ENCODE results near the gene SLC9A5. TPM values are rescaled to one million over a fixed set of nuclear protein-coding genes. Genes with fewer than 3 reads are reported as not detected.

Gene SLC9A5
- total RNA-seq, 1 donor from 2014 or later, result 4.4 TPM

- Mint-ChIP-seq H3K27me3 (peaks cover 5% of the 10 kb centered on the region), H3K9me3 (no peaks in the 10 kb centered on the region), H3K4me3 (no peak overlapping the region), H3K36me3 (no peaks in the 10 kb centered on the region), H3K4me1 (ENCODE audit: unreplicated experiment) (no peaks in the 10 kb centered on the region), H3K27ac (no peak overlapping the region)
- TF ChIP-seq, protein P1, sequence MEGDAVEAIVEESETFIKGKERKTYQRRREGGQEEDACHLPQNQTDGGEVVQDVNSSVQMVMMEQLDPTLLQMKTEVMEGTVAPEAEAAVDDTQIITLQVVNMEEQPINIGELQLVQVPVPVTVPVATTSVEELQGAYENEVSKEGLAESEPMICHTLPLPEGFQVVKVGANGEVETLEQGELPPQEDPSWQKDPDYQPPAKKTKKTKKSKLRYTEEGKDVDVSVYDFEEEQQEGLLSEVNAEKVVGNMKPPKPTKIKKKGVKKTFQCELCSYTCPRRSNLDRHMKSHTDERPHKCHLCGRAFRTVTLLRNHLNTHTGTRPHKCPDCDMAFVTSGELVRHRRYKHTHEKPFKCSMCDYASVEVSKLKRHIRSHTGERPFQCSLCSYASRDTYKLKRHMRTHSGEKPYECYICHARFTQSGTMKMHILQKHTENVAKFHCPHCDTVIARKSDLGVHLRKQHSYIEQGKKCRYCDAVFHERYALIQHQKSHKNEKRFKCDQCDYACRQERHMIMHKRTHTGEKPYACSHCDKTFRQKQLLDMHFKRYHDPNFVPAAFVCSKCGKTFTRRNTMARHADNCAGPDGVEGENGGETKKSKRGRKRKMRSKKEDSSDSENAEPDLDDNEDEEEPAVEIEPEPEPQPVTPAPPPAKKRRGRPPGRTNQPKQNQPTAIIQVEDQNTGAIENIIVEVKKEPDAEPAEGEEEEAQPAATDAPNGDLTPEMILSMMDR (conservative IDR thresholded peaks at IDR 0.05), result no peak
- DNase-seq (ENCODE audit: extremely low spot score, unreplicated experiment), result no peak
These were observed 35.2 kb downstream of the SLC9A5 start for GRCh38 chr16:67283826-67284555.

DNA sequence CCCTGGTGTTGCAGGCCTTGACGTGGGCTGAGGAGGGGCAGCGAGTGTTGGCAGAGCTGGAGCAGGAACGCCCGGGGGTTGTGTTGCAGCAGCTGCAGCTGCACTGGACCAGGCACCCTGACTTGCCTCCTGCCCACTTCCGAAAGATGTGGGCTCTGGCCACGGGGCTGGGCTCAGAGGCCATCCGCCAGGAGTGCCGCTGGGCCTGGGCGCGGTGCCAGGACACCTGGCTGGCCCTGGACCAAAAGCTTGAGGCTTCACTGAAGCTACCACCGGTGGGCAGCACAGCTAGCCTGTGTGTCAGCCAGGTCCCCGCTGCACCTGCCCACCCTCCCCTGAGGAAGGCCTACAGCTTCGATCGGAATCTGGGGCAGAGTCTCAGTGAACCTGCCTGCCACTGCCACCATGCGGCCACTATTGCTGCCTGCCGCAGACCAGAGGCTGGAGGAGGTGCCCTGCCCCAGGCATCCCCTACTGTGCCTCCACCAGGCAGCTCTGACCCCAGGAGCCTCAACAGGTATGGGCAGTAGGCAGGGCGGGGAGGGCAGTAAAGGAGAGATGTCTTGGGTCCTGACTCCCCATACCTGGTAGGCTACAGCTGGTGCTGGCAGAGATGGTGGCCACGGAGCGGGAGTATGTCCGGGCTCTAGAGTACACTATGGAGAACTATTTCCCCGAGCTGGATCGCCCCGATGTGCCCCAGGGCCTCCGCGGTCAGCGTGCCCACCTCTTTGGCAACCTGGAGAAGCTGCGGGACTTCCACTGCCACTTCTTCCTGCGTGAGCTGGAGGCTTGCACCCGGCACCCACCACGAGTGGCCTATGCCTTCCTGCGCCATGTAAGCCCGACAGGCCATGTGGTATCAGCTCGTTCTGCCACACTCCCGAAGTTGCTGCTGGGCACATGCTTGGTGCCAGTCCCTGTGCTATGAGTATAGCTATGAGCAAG is 36.2 kb downstream of the SLC9A5 start:
- no peak overlapping the region for H3K4me3 Mint-ChIP-seq
- H3K4me1 Mint-ChIP-seq (ENCODE audit: unreplicated experiment), result no peaks in the 10 kb centered on the region
- DNase-seq (ENCODE audit: extremely low spot score, unreplicated experiment), result no peak
- no peak overlapping the region for H3K27ac Mint-ChIP-seq
- TF ChIP-seq, protein P1 (conservative IDR thresholded peaks at IDR 0.05), result peak; percentile 66
- no peaks in the 10 kb centered on the region for H3K36me3 Mint-ChIP-seq
- no peaks in the 10 kb centered on the region for H3K9me3 Mint-ChIP-seq
- peaks cover 5% of the 10 kb centered on the region for H3K27me3 Mint-ChIP-seq

DNA sequence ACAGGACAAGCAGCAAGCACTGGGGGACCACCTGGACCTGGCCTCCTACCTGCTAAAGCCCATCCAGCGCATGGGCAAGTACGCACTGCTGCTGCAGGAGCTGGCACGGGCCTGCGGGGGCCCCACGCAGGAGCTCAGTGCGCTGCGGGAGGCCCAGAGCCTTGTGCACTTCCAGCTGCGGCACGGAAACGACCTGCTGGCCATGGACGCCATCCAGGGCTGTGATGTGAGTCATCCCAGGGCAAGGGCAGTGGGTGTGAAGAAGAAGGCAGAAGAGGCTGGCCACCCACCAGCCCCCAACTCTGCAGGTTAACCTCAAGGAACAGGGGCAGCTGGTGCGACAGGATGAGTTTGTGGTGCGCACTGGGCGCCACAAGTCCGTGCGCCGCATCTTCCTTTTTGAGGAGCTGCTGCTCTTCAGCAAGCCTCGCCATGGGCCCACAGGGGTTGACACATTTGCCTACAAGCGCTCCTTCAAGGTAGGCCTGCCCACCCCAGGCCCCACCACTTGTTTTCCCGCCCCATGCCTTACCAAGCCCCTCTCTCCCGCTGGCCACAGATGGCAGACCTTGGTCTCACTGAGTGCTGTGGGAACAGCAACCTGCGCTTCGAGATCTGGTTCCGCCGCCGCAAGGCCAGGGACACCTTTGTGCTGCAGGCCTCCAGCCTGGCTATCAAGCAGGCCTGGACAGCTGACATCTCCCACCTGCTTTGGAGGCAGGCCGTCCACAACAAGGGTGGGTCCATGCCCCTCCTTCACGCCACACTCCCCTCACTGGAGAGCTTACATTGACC is 37.9 kb downstream of the SLC9A5 start:
- no peaks in the 10 kb centered on the region for H3K36me3 Mint-ChIP-seq
- no peaks in the 10 kb centered on the region for H3K9me3 Mint-ChIP-seq

GRCh38 chr16:67287960-67288359 is 39.2 kb downstream of the SLC9A5 start:
- no peaks in the 10 kb centered on the region for H3K36me3 Mint-ChIP-seq
- H3K27ac Mint-ChIP-seq, result no peak overlapping the region
- no peaks in the 10 kb centered on the region for H3K9me3 Mint-ChIP-seq
- no peak for DNase-seq (ENCODE audit: extremely low spot score, unreplicated experiment)
- H3K27me3 Mint-ChIP-seq, result peaks cover 8% of the 10 kb centered on the region
- H3K4me1 Mint-ChIP-seq (ENCODE audit: unreplicated experiment), result no peaks in the 10 kb centered on the region
- TF ChIP-seq, protein P1 (conservative IDR thresholded peaks at IDR 0.05), result no peak
- H3K4me3 Mint-ChIP-seq, result no peak overlapping the region

More for the DNA sequence above, 37.9 kb downstream of the SLC9A5 start:
- no peak for DNase-seq (ENCODE audit: extremely low spot score, unreplicated experiment)
- peaks cover 5% of the 10 kb centered on the region for H3K27me3 Mint-ChIP-seq
- H3K27ac Mint-ChIP-seq, result no peak overlapping the region
- TF ChIP-seq, protein P1 (conservative IDR thresholded peaks at IDR 0.05), result no peak
- H3K4me3 Mint-ChIP-seq, result no peak overlapping the region
- no peaks in the 10 kb centered on the region for H3K4me1 Mint-ChIP-seq (ENCODE audit: unreplicated experiment)

- Mint-ChIP-seq H3K4me1 (ENCODE audit: unreplicated experiment) (no peaks in the 10 kb centered on the region), H3K36me3 (no peaks in the 10 kb centered on the region), H3K9me3 (no peaks in the 10 kb centered on the region), H3K27ac (no peak overlapping the region), H3K27me3 (peaks cover 15% of the 10 kb centered on the region), H3K4me3 (no peak overlapping the region)
- TF ChIP-seq, protein P1 (conservative IDR thresholded peaks at IDR 0.05), result no peak
- no peak for DNase-seq (ENCODE audit: extremely low spot score, unreplicated experiment)
These were observed 42.7 kb downstream of the SLC9A5 start for GRCh38 chr16:67291461-67291860.
